Skin epidermis (tissue), 12 donors: Measurements from ENCODE around the gene UBE2Q2.
"Not testable (repeated sequence)": the region's sequence is repeated elsewhere in the genome, so short reads cannot be mapped to it uniquely, and the experiment has no call there.

Source experiments
- H3K27ac ChIP-seq, 21 experiments: fragments of 200-600 bp; sonication (generic) in 11 of 21; one replicate each; pipeline ENCODE4 v1.5.0; 2020; ENCODE audit warnings: mild to moderate bottlenecking in 3 of 21, inconsistent platforms in 2 of 21, moderate library complexity in 2 of 21
- H3K4me3 ChIP-seq, 7 experiments: fragments of 200-600 bp; sonication (generic) in 2 of 7; one replicate each; pipeline ENCODE4 v1.5.0; 2020; ENCODE audit warnings: inconsistent platforms in 2 of 7, mild to moderate bottlenecking in 2 of 7, moderate library complexity in 1 of 7

Gene UBE2Q2

GRCh38 chr15:75861750-75862402, 18.6 kb downstream of the UBE2Q2 start:
- Histone ChIP-seq H3K27ac (no peak overlapping the region), H3K4me3 (no peak overlapping the region)

- no peak overlapping the region for H3K27ac ChIP-seq
- H3K4me3 ChIP-seq: no peak overlapping the region
Observed at GRCh38 chr15:75862796-75863195, 19.5 kb downstream of the UBE2Q2 start.

GRCh38 chr15:75864213-75865059, 21.2 kb downstream of the UBE2Q2 start:
- Histone ChIP-seq H3K27ac (no peak overlapping the region), H3K4me3 (no peak overlapping the region)

GRCh38 chr15:75866045-75866444, 22.8 kb downstream of the UBE2Q2 start:
- H3K27ac ChIP-seq, H3K4me3 ChIP-seq: not testable (repeated sequence)

- H3K4me3 ChIP-seq: no peak overlapping the region
- no peak overlapping the region for H3K27ac ChIP-seq
Observed at GRCh38 chr15:75866916-75867315, 23.7 kb downstream of the UBE2Q2 start.

GRCh38 chr15:75867449-75867848, 24.2 kb downstream of the UBE2Q2 start:
- H3K4me3 ChIP-seq: no peak overlapping the region
- no peak overlapping the region for H3K27ac ChIP-seq

- no peak overlapping the region for H3K4me3 ChIP-seq
- H3K27ac ChIP-seq: no peak overlapping the region
Observed at GRCh38 chr15:75868019-75868418, 24.8 kb downstream of the UBE2Q2 start.

- no peak overlapping the region for H3K4me3 ChIP-seq
- no peak overlapping the region for H3K27ac ChIP-seq
Observed at GRCh38 chr15:75869446-75869845, 26.2 kb downstream of the UBE2Q2 start.

GRCh38 chr15:75871589-75871988, 28.3 kb downstream of the UBE2Q2 start:
- not testable (repeated sequence) for H3K4me3 ChIP-seq, H3K27ac ChIP-seq

GRCh38 chr15:75872403-75872990, 29.2 kb downstream of the UBE2Q2 start:
- Histone ChIP-seq H3K4me3 (no peak overlapping the region), H3K27ac (no peak overlapping the region)

GRCh38 chr15:75884041-75884440, 40.8 kb downstream of the UBE2Q2 start:
- H3K27ac ChIP-seq: no peak overlapping the region
- no peak overlapping the region for H3K4me3 ChIP-seq

- no peak overlapping the region for H3K4me3 ChIP-seq
- no peak overlapping the region for H3K27ac ChIP-seq
Observed at GRCh38 chr15:75887178-75887577, 43.9 kb downstream of the UBE2Q2 start.

GRCh38 chr15:75891895-75892294, 48.6 kb downstream of the UBE2Q2 start:
- H3K4me3 ChIP-seq: no peak overlapping the region

GRCh38 chr15:75895731-75896130, 52.5 kb downstream of the UBE2Q2 start:
- no peak overlapping the region for H3K4me3 ChIP-seq
- no peak overlapping the region for H3K27ac ChIP-seq

More at GRCh38 chr15:75891895-75892294, 48.6 kb downstream of the UBE2Q2 start:
- H3K27ac ChIP-seq: peak overlapping the region in 4 of 21 experiments; percentile 18 to 50 (median 27)

- H3K27ac ChIP-seq: no peak overlapping the region
- no peak overlapping the region for H3K4me3 ChIP-seq
Observed at GRCh38 chr15:75900577-75900976, 57.3 kb downstream of the UBE2Q2 start.

- Histone ChIP-seq H3K4me3 (no peak overlapping the region), H3K27ac (no peak overlapping the region)
Observed at GRCh38 chr15:75902129-75902557, 58.9 kb downstream of the UBE2Q2 start.

GRCh38 chr15:75903331-75904239, 60.3 kb downstream of the UBE2Q2 start, which contains the start of gene FBXO22:
Gene FBXO22, plus strand, starts transcription at chr15:75903878. Its CDS starts 86 bp downstream, at chr15:75903964.
- H3K4me3 ChIP-seq: peak within 1 kb of the TSS; percentile 63 to 99 (median 84)
- peak within 1 kb of the TSS; percentile 23 to 98 (median 89) for H3K27ac ChIP-seq

- Histone ChIP-seq H3K4me3 (peak overlapping the region in 1 of 7 experiments; percentile 99), H3K27ac (peak overlapping the region in 1 of 21 experiments; percentile 21)
Observed at GRCh38 chr15:75905231-75905630, 62.0 kb downstream of the UBE2Q2 start.

- not testable (repeated sequence) for H3K4me3 ChIP-seq, H3K27ac ChIP-seq
Observed at GRCh38 chr15:75910355-75910754, 67.1 kb downstream of the UBE2Q2 start.

- no peak overlapping the region for H3K4me3 ChIP-seq
- H3K27ac ChIP-seq: no peak overlapping the region
Observed at GRCh38 chr15:75916978-75917377, 73.7 kb downstream of the UBE2Q2 start.
